HG03520 (cell line): ENCODE data around the gene CITED1.

Experiments
- ATAC-seq: cut with Tn5 transposase; IDR thresholded peaks from one replicate; pipeline ENCODE4 v1.9.1; 2021; ENCODE audit warnings: mild to moderate bottlenecking, moderate library complexity; ENCODE audit not compliant: unreplicated experiment

CITED1 gene

DNA sequence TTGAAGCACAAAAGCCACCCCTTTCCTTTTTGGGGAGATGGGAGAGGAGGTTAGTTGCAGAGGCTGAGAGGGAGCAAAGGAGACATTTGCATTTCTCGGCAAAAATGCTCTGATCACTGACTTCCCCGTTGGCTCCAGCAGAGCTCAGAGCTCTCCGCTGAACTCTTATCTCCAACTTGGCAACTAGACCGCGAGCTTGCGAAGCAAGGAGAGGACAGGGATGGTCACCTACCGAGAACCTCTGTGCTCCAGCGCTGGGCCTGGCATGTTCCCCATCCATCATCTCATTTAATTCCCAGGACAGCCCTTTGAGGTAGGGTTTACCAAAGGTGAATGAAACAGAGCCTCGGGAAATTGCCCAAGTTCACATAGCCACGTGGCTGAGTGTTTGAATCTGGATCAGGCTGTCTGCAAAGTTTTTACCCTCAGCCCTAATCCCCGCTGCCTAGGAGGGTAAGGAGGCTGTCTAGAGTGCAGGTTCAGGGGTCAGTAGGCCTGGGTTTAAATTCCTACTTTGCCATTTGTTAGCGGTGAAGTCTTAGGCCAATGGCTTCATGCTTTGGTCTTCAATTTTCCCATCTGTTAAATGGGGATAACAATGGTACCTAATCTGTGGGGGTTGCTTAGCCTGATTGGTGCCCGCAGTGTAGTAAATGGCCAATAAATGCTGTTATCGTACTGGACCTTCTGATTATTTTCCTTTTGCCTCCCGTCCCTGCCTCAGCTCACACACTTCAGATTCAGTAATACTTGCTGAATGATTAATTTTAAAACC is 3.8 kb upstream of the CITED1 start:
- ATAC-seq: no peak

DNA sequence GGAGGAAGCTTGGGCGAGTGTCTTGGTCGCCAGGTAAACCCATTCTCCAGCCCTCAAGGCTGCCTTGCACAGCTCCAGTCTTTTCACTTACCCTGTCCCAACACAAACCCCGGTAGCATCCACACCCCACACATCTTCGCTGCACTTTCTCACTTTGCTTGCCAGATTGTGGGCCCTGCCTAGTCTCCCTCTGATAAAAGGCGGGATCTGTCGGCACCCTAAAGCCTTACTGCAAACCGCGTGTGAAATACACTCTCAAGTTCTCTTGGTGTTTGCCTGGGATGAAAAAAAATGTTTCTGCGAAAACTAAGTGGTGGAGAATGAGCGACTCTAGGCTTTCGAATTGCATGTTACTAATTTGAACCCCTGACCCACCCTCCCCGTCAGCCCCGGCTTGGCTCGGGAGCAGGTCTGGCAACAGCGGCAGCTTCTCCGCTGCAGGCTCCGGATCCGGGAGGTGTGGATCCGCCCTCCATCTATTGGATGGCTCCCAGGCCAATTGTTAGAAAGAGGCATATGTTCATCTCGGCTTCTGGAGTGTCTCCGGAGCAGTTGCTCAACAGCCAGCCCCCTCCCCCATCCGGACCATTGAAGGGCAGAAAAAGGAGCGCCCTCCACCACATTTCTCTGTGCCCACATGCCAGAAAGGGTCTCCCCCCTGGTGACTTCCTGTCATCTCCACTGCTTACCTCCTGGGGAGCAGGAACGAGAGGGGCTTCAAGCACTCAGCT is 3.0 kb upstream of the CITED1 start:
- peak; percentile 33 for ATAC-seq

DNA sequence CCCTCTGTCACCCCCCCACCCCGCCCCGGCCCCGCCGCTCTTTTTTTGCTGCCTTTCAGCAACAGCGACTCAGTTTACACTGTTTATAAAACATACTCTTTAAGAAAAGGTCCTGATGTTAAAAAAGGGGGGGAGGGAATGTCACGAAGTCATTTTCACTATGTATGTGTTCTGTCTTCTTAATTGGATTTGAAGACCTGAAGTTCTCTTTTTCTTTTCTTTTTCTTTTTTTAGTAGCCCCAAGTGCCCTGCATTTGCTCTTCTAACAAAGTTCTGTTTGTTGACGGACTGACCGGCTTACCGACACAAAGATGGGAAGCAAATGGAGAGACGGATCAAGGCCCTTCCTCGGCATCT is 2.5 kb upstream of the CITED1 start:
- ATAC-seq: no peak

DNA sequence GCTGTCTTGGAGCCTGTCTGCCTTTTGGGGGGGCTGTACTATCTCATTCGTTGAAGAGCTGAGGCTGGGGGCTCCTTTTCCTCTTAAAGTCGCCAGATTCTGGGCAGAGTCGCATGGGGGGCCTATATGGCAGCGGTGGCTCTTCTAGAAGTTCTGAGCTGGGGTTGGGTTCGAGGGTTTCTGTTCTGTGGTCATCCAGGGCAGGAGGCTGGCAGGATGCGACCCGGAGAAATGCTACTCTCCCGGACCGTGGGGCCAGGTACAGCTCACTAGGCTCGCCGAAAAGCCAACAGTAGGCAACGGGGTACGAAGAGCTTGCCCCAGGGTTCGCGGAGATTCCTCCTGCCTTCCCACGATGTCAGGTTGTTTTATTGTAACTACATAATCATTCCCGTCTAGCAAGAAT is 1.9 kb upstream of the CITED1 start:
- ATAC-seq: no peak

DNA sequence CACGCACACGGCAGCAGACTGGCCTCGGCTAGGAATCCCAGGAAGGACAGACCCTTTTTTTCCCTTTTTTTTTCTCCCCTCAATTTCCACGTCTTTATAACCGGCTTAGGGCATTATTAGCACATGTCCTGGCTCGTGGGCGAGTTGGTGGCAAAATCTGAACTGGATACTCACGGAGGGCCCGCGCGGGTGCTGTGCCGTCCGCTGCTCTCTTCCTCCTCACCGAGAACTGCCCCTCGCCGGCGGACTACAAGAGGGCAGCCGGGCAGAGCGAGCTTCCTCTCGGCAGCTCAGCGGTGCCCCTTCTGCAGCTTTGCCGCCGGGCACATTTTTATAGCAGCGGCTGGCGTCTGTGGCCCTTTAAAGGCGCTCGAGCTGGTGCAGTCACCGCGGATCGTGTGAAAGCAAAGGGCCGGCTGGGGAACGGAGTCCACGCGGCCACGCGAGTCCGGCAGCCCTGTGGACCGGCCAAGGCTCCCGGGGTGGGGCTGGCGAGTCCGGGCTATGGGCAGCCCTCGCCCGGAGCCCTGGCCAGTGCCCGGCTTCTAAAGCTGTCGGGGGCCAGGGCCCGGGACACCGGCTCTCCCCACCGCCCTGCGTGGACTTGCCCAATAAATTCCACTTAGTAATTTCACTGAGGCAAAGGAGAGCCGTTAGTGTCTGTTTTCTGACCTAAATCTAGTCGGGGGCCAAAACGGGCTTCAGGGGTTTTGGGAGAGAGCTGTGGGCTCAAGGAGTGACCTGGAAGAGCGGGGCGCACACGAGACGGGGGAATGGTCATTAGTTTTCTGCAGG is 1.3 kb upstream of the CITED1 start:
- peak; percentile 50 for ATAC-seq

DNA sequence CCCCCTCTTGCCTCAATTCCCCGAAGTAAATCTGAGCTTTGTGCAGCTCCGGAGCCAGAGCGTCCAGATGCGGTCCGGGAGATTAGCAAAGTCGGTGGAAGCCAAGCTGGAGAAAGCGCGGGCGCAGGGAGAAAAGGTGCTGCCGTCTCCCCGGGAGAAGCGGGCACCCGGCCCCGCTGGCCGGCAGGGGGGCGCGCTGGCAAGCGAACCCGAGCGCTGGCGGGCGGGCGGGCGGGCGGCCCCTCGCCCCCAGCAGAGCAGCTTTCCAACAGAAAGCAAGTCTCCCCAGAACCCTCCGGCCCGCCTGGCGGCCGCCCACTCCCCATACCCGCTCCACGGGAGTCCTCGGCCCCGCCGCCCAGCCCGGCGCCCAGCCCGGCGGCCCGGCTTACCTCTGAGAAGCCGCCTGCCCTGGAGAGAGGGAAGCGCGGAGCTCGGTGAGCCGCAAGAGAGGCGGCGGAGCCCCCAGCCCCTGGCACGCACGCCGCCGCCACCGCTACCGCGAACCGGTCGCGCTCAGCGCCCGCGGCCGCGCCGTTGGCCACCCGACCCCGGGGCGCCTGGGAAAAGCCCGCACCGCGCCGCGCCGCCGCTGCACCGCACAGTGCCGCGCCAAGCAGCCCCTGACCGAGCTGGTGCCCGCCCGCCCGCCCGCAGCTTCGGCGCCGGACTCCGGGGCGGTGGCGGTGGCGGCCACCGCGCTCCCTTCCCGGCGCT is 529 bp upstream of the CITED1 start:
- ATAC-seq: no peak

DNA sequence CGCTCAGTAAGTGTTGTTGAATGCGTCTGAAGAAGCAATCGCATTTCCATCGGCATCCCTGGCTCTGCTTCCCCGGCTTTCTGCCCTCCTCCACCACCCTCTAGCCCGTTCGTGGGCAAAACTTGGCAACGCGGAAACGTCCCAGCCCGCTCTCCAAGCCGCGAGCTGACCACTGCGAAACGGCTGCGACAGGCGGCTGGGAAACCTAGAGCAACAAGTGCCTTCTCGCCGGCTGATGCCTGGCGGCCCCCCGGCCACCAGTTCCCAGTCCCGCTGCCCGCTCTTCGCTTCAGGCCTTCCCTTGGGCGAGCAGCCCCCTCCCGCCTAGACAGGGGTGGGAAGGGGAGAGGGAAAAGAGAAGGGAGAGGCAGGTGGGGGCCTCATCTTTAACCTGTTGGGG is 837 bp downstream of the CITED1 start:
- ATAC-seq: no peak

DNA sequence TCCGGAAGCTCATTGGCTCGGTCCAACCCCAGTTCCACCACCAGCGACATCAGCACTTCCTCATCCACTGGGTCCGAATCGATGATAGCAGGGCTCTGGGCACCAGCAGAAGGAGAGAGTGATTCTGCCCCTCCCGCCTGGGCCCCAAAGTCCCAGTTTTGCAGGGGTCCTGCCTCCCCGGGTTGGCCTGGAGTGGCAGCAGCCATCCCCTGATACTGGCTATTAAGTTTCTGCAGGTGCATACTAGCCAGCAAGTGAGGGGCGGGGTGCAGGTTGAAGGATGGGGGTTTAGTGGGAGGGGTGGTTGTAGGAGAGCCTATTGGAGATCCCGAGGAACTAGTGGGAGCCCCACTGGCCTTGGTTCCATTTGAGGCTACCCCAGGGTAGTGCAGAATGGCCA is 3.9 kb downstream of the CITED1 start:
- ATAC-seq: no peak

DNA sequence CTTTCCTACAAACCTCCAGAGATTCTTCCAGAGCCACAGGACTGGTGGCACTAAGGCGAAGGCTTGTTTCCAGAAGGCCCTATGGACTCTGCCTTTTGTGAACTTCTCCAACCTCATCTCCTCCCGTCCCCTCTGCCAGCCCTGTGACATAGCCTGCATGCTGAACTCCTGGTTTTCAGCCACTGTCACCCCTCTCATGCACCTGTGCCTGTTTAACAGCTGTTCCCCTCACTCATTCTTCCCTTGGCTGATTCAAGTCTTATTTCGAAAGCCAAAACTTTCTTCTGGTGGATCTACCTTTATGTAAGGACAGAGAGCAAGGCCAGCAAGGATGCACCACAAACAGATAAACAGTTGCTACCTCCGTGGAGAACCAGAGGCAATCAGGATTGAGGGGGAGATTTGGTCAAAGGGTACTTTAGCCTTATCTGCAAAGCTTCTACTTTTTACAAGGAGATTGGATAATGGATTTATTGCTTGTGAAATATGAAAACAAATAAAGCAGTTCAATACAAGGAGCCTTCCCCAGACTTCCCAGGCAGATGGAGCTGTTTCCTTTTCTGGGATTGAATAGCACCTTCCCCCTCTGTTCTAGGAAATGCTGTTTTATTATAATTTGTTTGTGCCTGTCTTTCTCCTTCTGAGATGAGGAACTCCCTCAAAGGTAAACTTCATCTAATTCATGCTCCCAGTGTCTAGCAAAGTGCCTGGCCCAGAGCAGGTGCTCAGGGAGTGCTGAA is 5.7 kb downstream of the CITED1 start:
- ATAC-seq: no peak

DNA sequence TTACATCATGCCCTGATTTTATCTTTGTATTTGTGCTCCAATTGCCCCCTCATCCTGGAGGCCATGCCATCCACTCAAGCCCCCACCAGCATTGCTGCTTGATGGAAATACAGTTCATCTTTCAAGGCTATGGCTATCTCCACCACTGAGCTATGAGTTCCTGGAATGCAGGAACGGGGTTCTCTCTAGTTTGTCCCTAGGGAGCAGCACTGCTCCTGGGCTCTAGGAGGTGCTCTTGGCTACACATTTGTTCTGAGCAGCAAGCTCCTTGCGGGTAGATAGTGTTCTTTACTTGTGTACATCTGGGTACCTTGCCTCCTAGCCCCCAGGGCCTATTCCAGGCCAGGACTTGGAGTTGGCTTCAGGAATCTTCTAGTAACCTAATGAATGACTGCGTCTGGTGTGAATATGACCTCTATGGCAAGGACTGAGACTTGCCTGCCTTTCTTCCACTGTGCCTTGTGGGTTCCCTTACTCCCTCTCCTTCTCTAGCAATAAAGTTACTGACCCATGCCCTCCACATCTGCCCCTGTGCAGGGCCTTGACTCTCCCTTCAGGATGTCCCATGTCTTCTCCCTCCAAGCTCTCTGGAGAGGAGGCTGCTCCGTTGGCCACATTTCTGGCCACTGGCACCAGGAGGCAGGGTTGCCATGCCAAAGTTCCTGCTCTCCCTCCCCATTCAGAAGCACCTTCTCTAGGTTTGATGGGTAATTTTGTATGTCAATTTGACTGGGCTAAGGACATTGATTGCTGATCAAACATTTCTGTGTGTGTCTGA is 7.6 kb downstream of the CITED1 start:
- ATAC-seq: no peak

DNA sequence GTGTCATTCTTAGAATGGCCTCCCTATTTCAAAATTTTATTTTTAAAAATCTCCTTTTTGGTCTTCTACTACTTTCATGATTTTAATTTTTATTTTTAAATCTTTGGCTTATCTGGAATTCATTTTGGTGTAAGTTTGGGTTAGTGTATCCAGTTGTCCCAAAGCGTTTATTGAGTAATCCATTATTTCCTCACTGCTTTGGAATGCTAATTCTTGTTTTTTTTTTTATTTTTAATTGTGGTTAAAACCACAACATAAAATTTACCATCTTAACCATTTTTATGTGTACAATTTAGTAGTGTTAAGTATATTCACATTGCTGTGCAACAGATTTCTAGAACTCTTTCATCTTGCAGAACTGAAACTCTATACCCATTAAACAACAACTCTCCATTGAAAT is 8.7 kb downstream of the CITED1 start:
- no peak for ATAC-seq

DNA sequence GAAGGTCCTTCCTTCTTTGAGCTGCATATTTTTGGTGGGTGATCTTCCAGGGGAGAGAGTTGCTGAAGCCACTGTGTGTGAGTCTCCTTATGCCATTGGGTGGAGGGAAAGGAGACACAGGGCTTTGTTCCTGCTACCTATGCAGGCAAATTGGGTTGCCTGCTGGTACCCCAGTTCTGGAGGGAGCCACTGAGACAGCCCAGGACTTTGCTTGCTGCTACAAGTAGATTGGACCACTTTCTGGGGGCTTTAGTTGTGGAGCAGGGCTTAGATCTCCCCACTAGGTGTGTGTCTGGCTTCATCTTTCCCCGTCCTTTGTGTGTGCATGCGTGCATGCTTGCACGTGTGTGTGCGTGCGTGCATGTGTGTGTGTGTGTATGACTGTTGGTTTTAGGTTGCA is 10.0 kb downstream of the CITED1 start:
- no peak for ATAC-seq

DNA sequence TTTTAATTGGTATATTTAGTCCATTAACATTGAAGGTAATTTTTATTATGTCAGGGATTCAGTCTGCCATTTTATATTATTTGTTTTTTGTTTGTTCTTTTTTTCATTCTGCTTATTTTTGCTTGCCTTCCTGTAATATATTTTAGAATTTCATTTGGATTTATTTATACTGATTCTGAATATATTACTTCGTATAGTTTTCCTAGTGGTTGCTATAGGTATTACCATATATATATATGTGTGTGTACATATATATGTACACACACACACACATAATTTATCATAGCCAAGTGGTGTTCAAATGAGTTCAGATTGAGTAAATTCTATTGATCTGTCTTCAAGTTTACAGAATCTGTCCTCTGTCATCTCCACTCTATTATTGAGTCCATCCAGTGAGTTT is 11.2 kb downstream of the CITED1 start:
- no peak for ATAC-seq

DNA sequence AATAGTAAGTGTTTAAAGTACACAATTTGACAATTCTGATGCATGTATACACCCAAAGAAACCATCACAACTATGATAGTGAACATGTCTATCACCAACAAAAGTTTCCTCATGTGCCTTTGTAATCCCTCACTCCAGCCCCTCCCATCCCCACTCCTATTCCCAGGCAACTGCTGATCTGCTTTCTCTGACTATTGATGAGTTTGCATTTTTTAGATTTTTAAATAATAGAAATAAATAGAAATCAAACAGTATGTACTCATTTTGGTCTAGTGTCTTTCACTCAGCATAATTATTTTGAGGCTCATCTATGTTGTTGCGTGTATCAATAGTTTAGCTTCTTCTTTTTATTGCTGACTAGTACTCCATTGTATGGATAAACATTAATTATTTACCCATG is 23.4 kb downstream of the CITED1 start:
- ATAC-seq: no peak

DNA sequence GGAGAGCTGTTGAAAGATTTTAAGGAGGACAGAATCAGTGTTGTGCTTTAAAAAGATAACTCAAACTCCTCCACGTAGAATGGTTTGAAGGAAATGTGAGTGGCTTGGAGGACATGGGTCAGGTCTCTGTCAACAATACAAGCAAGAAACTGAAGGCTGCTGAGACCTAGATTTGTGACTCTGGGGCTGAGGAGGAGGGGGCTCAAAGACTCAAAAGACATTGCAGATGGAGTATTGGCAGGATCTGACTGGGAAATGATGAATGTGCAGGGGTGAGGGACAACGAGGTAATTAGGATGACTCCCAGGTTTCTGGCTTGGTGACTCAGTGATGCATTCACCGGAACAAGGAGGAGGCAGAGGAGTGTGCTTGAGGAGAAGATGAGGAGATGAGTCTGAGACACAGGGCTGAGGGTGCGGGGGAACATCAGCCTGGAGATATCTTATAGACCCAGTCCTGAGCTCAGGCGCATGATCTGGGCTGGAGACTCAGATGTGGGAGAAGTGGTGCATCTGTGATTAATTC is 25.3 kb downstream of the CITED1 start:
- no peak for ATAC-seq

DNA sequence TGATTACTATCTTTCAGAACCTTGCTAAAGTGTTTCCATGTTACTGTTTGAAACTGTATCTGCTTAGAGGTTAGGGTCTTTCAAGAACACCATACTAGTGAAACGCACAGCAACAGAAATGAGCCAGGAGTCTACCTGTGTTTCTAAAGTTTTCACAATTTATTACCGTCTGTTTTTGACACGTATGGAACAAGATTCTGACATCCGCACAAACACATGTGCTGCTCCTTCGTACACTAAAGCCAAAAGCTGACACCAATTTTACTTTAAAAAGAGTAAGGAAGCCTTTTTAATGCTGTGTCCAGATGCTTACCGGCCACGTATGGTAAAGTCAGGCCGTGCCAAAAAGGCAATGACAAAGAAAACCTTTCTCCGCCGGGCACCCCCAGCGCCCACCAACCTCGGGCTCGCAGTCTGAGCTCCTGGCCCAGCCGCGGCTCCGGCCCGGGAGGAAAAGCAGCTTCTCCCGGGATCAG is 29.2 kb downstream of the CITED1 start:
- ATAC-seq: peak; percentile 2

DNA sequence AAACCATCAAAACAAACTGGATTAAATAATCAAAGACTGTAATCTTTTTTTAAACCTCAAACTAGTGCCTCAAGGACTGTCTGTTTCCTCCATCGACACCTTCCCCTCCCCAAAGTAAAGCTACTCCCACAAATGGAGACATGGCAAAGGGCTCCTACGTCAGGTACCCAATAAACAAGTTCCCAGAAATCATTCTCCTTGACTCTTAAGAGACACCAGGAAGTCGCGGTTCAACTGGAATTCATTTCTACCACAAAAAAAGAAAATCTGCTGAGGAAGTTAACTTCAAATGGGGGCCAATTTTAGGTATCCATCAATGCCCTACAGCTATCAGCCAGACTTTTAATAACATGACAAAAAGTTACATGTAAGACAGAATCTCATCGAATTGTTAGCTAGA is 31.2 kb downstream of the CITED1 start:
- no peak for ATAC-seq

DNA sequence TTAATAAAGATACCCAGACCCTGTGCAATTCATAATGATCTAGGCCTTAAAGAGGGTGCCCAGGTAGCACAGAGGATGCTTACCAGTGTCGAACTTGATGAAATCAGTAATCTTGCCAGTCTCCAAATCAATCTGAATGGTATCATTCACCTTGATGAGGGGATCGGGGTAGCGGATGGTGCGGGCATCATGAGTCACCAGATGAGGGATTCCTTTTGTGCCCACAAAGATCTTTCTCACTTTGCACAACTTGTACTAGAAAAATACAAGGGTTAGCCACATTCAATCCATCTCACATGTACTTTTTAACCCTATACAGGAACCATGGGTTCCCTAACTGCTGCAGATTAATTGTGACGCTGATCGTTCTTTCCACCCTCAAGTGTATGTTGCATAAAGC is 32.0 kb downstream of the CITED1 start:
- no peak for ATAC-seq

DNA sequence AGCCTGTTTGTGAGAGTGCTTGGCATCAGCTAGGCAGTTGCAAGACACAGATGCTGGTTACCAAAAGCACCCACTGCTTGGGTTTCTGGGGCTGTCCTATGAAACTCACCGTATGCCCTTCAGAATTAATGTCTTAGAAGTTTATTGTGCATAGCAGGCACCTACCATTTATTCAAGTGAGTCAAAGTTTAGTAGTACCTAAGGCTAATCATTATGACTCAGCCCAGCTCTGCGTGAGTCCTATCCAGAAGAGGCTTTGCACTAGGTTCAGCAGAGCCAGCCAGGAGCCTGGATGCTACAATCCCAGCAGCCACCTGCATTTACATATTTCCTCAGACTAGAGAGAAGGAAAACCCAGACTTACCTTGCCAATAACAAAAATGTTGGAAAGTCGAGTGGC is 32.8 kb downstream of the CITED1 start:
- ATAC-seq: no peak
